K562 (cell line): ENCODE data around the gene VRK1. TPM values are rescaled to one million over a fixed set of nuclear protein-coding genes. Genes with fewer than 3 reads are reported as not detected.

Source experiments
- ADNP ChIP-seq: fragments of 200-800 bp; sonication (Bioruptor generic); IDR thresholded peaks from 2 replicates; pipeline ENCODE4 v1.6.1; 2016; ENCODE audit warnings: missing genetic modification characterization, missing compliant biosample characterization
- ATF7 ChIP-seq: fragments of 450-650 bp; IDR thresholded peaks from 2 replicates; pipeline ENCODE4 v1.7.1; 2014; ENCODE audit warnings: mild to moderate bottlenecking, moderate library complexity
- CBFA2T3 ChIP-seq: fragments of 450-650 bp; IDR thresholded peaks from 2 replicates; pipeline ENCODE4 v1.6.1; 2017
- CTBP1 ChIP-seq: fragments of 450-650 bp; IDR thresholded peaks from 2 replicates; pipeline ENCODE4 v1.6.1; 2016; ENCODE audit warnings: borderline replicate concordance
- DLX4 ChIP-seq: fragments of 250-450 bp; sonication (Bioruptor Pico); IDR thresholded peaks from 2 replicates; pipeline ENCODE4 v1.6.1; 2021; ENCODE audit warnings: mild to moderate bottlenecking
- ELK3 ChIP-seq: fragments of 450-650 bp; formaldehyde crosslinking; IDR thresholded peaks from 2 replicates; pipeline ENCODE4 v1.4.0; 2020; ENCODE audit warnings: mild to moderate bottlenecking
- FOXP4 ChIP-seq: sonication (generic); formaldehyde crosslinking; IDR thresholded peaks from 2 replicates; pipeline ENCODE4 v1.8.0; 2022; ENCODE audit warnings: mild to moderate bottlenecking, missing genetic modification reagents, borderline replicate concordance
- HOMEZ ChIP-seq: fragments of 250-450 bp; sonication (Bioruptor Pico); IDR thresholded peaks from 2 replicates; pipeline ENCODE4 v1.4.0; 2020; ENCODE audit warnings: mild to moderate bottlenecking, moderate library complexity
- MXI1 ChIP-seq: IDR thresholded peaks from 2 replicates; pipeline ENCODE4 v1.6.1; 2011; ENCODE audit warnings: low read depth, mild to moderate bottlenecking, improper control_type of control experiment, low read length
- NBN ChIP-seq: fragments of 450-650 bp; IDR thresholded peaks from 2 replicates; pipeline ENCODE4 v1.6.1; 2016; ENCODE audit warnings: low read depth, mild to moderate bottlenecking
- PHB2 ChIP-seq: fragments of 450-650 bp; IDR thresholded peaks from 2 replicates; pipeline ENCODE4 v1.6.1; 2017; ENCODE audit warnings: low read depth
- POLR2G ChIP-seq: fragments of 200-400 bp; formaldehyde crosslinking; IDR thresholded peaks from 2 replicates; pipeline ENCODE4 v1.6.1; 2017; ENCODE audit warnings: low read depth, mild to moderate bottlenecking, antibody characterized with exemption, low read length, moderate library complexity
- RB1 ChIP-seq: fragments of 450-650 bp; IDR thresholded peaks from 2 replicates; pipeline ENCODE4 v1.6.1; 2017; ENCODE audit warnings: low read depth, mild to moderate bottlenecking
- RBFOX2 ChIP-seq: fragments of 200-400 bp; formaldehyde crosslinking; IDR thresholded peaks from 2 replicates; pipeline ENCODE4 v1.6.1; 2017; ENCODE audit warnings: low read depth, mild to moderate bottlenecking, low read length, moderate library complexity
- RFX1 ChIP-seq: fragments of 450-650 bp; IDR thresholded peaks from 2 replicates; pipeline ENCODE4 v1.6.1; 2016; ENCODE audit warnings: mild to moderate bottlenecking, moderate library complexity
- SAFB2 ChIP-seq: fragments of 200-400 bp; formaldehyde crosslinking; IDR thresholded peaks from 2 replicates; pipeline ENCODE4 v1.6.1; 2018; ENCODE audit warnings: borderline replicate concordance, low read length, low read depth, moderate library complexity; ENCODE audit not compliant: severe bottlenecking
- TARDBP ChIP-seq: fragments of 450-650 bp; IDR thresholded peaks from 2 replicates; pipeline ENCODE4 v1.6.1; 2016
- ZFP30 ChIP-seq: fragments of 250-450 bp; sonication (Bioruptor Pico); IDR thresholded peaks from 2 replicates; pipeline ENCODE4 v1.8.0; 2022; ENCODE audit warnings: moderate library complexity, mild to moderate bottlenecking, inconsistent platforms, borderline replicate concordance
- ZFPM2 ChIP-seq: fragments of 250-450 bp; sonication (Bioruptor Pico); IDR thresholded peaks from 2 replicates; pipeline ENCODE4 v1.5.1; 2022; ENCODE audit warnings: mild to moderate bottlenecking
- ZNF140 ChIP-seq: fragments of 250-450 bp; sonication (Bioruptor Pico); IDR thresholded peaks from 2 replicates; pipeline ENCODE4 v1.8.0; 2021; ENCODE audit warnings: moderate library complexity, mild to moderate bottlenecking, inconsistent platforms
- ZNF197 ChIP-seq: fragments of 200-800 bp; sonication (Bioruptor generic); IDR thresholded peaks from 2 replicates; pipeline ENCODE4 v1.6.1; 2016; ENCODE audit warnings: low read depth, missing genetic modification characterization, missing compliant biosample characterization
- ZNF23 ChIP-seq: fragments of 250-450 bp; sonication (Bioruptor Pico); IDR thresholded peaks from 2 replicates; pipeline ENCODE4 v1.4.0; 2020; ENCODE audit warnings: mild to moderate bottlenecking
- ZNF655 ChIP-seq: fragments of 250-450 bp; sonication (Bioruptor Pico); IDR thresholded peaks from 2 replicates; pipeline ENCODE4 v1.5.0; 2021
- ZNF764 ChIP-seq: fragments of 250-450 bp; sonication (Bioruptor Pico); IDR thresholded peaks from 2 replicates; pipeline ENCODE4 v1.4.0; 2020; ENCODE audit warnings: low read depth, mild to moderate bottlenecking, moderate library complexity
- polyA plus RNA-seq, 8 experiments: library from polyadenylated mRNA; depleted of rRNA in 4 of 8; stranded (reverse) in 5 of 8; unstranded in 3 of 8; fragments of >200 nt; fragmentation: Nextera tagmentation in 2 of 8; fragmentation: Illumina TruSeq in 1 of 8; extraction: Ambion mirVana in 2 of 8; extraction: Trizol in 1 of 8; gene quantifications; 2 replicates each; pipeline versions ENCODE4 v1.2.1 to v1.2.3, GENCODE V29; 2011 to 2014; ENCODE audit warnings: inconsistent platforms in 1 of 8, missing spikeins in 1 of 8
- total RNA-seq, 7 experiments: library from RNA; depleted of rRNA in 6 of 7; stranded (reverse); fragments of >200 nt in 6 of 7; fragmentation: Illumina TruSeq in 2 of 7; extraction: Trizol in 2 of 7; gene quantifications; 2 replicates each; pipeline versions ENCODE4 v1.2.1 to v1.2.3, GENCODE V29; 2011 to 2021; ENCODE audit warnings: low replicate concordance in 1 of 7

VRK1 gene
- total and polyA plus RNA-seq, 9 of the 15 experiments (the other 6 are each of a cell fraction or from before 2014, with no cell fraction given), result 83.6 to 177 (median 116) TPM

- TF ChIP-seq FOXP4 (CRISPR knock-in tag) (no peak), ZFPM2 (CRISPR knock-in tag) (no peak), ZFP30 (CRISPR knock-in tag) (no peak), ADNP (tag) (no peak), ZNF655 (CRISPR knock-in tag) (no peak), MXI1 (0 out of 2 replicates have a peak, but pooled peaks have one; percentile 2), SAFB2 (no peak), ZNF764 (no peak), ZNF140 (no peak), CTBP1 (peak; percentile 22; the same call in 1 of the 2 replicates), ZNF197 (CRISPR knock-in tag) (peak; percentile 74; the same call in 1 of the 2 replicates), CBFA2T3 (no peak), POLR2G (peak; percentile 96), TARDBP (no peak), ZNF23 (no peak), PHB2 (no peak), RBFOX2 (peak; percentile 94), HOMEZ (CRISPR knock-in tag) (no peak), DLX4 (CRISPR knock-in tag) (no peak), RB1 (peak; percentile 91), ELK3 (CRISPR knock-in tag) (no peak), RFX1 (peak; percentile 31; the same call in 1 of the 2 replicates), NBN (no peak), ATF7 (peak; percentile 72)
These were observed at the start of gene VRK1 (continued) for GRCh38 chr14:96796851-96797581.
